LoVo (cell line): ENCODE results near the gene MCL1.
A peak's percentile ranks its signal among the peaks of the same experiment; 100 is the strongest.
"Not testable (repeated sequence)": the region's sequence is repeated elsewhere in the genome, so short reads cannot be mapped to it uniquely, and the experiment has no call there.

Experiments
- DNase-seq: peaks from one replicate; pipeline ENCODE4 v3.0.0-alpha.2; 2016; ENCODE audit warnings: low spot score

The MCL1 gene

GRCh38 chr1:150579110-150579944 is at the start of gene MCL1:
TSS of gene MCL1 (minus strand) at chr1:150579610. CDS start at chr1:150579530, 80 bp downstream.
- DNase-seq, result peak; percentile 93

GRCh38 chr1:150628766-150629114 is 49.3 kb upstream of the MCL1 start:
- no peak for DNase-seq

GRCh38 chr1:150627826-150628410 is 48.5 kb upstream of the MCL1 start:
- DNase-seq, result no peak

DNA sequence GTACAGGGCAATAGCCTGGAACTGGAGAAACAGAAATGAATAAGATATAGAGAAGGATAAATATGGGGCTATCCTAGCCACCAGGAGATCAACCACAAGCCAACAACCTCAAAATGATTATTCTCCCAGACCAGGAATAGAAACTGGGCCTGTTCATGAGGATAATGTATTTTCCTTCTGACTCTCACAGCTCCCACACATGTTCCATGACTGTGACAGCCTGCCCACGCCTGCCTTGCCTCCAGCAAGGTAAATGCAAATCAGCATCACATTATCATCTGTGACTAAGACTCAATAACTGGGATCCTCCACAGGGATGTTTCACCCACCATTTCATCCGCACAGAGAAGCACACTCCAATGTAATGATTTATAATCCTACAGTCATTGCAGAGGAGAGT is 46.7 kb upstream of the MCL1 start:
- DNase-seq, result no peak

DNA sequence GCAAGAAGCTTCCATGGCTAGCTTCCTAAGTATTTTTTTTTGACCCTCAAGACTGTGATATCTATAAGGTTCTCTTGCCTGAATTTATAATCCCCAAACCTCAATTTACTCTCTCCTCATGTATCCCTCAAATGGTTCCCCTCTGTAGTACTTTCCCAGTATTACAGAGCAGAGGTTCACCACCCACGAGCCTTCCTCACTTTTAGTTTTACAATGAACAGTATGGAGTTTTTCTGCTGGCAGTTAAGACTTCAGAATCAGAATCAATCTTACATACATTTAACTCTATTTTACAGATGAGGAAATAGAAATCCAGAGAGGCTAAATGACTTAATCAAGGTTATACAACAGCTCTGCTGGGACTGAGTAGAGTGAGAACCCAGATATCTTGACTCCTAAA is 45.1 kb upstream of the MCL1 start:
- DNase-seq, result not testable (repeated sequence)

- DNase-seq, result not testable (repeated sequence)
Measured at GRCh38 chr1:150624134-150624533, 44.7 kb upstream of the MCL1 start.

GRCh38 chr1:150622303-150622975 is 43.0 kb upstream of the MCL1 start:
- no peak for DNase-seq

DNA sequence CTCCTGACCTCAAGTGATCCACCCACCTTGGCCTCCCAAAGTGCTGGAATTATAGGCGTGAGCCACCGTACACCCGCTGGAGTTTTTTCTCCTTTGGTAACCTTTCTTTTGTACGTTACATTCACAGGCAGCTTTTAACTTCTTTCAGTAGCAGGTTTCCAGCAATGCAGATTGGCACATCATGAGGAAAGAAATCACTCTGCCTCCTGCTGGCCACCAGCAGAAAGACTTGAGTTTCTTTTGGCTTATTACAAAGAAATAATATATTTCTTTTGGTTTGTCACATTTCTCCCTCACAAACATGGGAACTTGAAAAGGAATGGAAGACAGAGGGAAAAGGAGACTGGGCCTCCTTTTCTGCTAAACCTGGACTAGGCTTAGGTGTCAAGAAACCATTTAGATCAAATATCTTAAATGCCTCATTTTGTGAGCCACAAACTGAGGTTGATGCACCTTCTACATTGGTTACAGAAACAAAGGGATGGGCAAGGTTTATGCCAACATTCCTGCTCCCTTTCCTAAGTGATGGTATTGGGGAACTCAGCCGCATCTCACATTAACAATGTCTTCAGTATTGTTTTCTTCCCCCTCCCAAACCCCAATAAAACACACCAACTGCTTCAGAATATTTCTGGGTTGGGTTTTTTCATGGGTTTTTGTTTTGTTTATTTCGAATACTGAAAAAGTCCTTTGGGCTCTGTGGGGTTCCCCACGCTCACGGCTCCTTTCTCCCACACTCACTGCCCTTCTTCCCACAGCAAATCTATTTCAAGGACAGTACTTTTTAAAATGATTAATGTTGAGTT is 42.3 kb upstream of the MCL1 start:
- no peak for DNase-seq

DNA sequence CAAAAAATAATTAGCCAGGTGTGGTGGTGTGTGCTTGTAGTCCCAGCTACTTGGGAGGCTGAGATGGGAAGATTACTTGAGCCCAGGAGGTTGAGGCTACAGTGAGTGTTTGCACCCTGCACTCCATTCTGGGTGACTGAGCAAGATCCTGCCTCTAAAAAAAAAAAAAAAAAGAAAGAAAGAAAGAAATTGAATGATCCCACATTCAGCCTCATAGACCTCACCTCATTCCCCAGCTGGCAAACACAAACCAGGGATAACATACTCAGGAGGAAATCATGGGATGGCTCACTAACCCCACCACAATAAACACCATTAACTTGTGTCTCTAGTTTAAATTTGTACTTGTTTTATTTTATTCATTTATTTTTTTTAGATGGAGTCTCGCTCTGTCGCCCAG is 41.5 kb upstream of the MCL1 start:
- DNase-seq, result no peak

DNA sequence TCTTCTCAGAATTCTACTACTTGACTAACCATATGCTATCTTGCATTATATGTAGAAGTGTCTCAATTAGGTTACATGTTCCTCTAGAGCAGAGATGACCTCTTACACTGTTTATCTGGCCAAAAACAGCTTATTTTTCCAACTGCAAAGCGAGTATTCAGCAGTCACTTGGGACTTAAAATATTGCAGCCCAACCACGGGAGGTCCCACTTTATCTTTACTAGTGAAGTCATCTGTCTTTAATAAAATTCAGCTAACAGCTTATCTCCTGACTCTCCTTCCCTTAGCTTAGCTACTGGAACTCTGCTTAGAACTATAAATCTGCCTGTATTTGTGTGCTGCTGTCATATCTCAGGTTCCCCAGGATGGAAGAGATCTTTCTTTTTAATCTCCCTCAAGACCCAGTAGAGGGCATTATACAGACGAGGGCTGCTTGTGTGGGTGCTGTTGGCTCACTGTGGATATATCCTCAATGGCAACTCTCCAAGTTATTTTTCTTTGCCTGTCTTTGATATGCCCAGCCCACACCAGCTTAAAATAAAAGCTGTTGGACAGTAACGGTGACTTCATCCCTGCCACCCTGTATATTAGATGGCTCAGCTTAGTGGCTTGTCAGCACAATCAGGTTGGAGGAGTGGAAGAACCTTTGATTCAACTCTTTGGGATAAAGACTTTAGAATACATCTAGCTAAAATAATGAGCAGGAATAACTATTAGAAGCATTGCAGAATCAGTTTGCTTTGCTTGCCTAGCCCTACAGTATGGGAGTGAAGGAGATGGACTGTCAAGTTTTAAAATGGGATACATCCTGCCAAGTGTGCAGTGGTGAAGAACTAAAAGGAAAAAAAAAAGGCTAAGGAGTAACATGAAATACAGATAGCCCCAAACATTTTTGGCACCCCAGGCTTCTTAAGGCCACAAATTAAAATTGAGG is 40.4 kb upstream of the MCL1 start:
- DNase-seq, result no peak

GRCh38 chr1:150615346-150616201 is 36.2 kb upstream of the MCL1 start:
- DNase-seq, result no peak

GRCh38 chr1:150613061-150613920 is 33.9 kb upstream of the MCL1 start:
- peak; percentile 84 for DNase-seq

DNA sequence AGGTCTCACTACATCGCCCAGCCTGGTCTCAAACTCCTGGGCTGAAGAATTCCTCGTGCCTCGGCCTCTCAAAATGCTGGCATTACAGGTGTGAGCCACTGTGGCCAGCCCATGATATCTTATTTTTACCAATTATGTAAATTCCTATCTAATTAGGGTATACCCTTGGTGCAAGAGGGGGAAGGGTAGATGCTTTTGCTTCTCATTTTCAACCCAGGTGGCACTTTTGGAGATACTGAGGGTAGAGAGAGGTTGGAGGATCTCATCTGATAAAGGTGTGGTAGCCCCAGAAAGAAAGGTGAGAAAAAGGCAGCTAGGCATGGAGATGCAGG is 32.6 kb upstream of the MCL1 start:
- DNase-seq, result no peak

- no peak for DNase-seq
Measured at GRCh38 chr1:150610576-150610975, 31.2 kb upstream of the MCL1 start.

GRCh38 chr1:150609732-150610131 is 30.3 kb upstream of the MCL1 start:
- no peak for DNase-seq

GRCh38 chr1:150606463-150607142 is 27.2 kb upstream of the MCL1 start:
- no peak for DNase-seq

DNA sequence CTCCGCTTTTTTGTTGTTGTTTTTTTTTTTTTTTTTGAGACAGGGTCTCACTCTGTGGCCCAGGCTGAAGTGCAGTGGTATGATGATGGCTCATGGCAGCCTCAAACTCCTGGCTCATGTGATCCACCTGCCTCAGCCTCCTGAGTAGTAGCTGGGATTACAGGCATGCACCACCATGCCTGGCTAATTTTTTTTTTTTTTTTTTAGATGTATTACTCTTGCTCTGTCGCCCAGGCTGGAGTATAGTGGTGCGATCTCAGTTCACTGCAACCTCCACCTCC is 26.0 kb upstream of the MCL1 start:
- DNase-seq, result not testable (repeated sequence)

DNA sequence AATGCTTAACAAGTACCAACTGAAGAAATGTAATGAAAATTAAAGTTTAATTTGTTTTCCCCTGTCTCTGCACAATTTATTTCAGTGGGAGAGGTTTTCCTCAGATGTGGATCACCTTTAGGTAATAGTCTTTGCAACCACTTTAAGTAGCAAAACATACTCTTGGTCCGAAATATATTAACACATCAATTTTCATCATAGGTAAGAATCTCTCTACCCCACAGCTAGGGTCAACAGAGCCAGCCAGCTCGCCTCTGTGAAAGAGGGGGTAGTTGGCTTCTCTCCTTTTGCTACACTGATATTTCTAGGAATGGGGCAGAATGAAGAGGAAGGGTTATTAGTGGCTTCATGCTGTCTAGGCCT is 24.8 kb upstream of the MCL1 start:
- no peak for DNase-seq

GRCh38 chr1:150603711-150604110 is 24.3 kb upstream of the MCL1 start:
- no peak for DNase-seq
